Spinal cord (tissue), 10 donors: ENCODE measurements around the gene GRP. TPM values are rescaled to one million over a fixed set of nuclear protein-coding genes. Genes with fewer than 3 reads are reported as not detected.

Experiments used
- DNase-seq, 6 donors: peaks; one replicate each; pipeline versions ENCODE4 v3.0.0 to v3.0.0-alpha.2; 2013 to 2015; ENCODE audit warnings: low spot score in 6 of 6, low read depth in 4 of 6
- H3K27ac ChIP-seq: one replicate; pipeline ENCODE4 v1.5.1; 2013; ENCODE audit warnings: low read depth, low read length, control low read depth
- H3K27me3 ChIP-seq: one replicate; pipeline ENCODE4 v1.6.1; 2013; ENCODE audit warnings: low read length; ENCODE audit not compliant: control insufficient read depth, insufficient read depth
- H3K36me3 ChIP-seq: one replicate; pipeline ENCODE4 v1.6.1; 2013; ENCODE audit warnings: low read length; ENCODE audit not compliant: control insufficient read depth, insufficient read depth
- H3K4me1 ChIP-seq: one replicate; pipeline ENCODE4 v1.6.1; 2013; ENCODE audit warnings: low read length; ENCODE audit not compliant: control insufficient read depth, insufficient read depth
- H3K4me3 ChIP-seq: one replicate; pipeline ENCODE4 v1.5.1; 2013; ENCODE audit warnings: low read depth, low read length, control low read depth
- H3K9me3 ChIP-seq: one replicate; pipeline ENCODE4 v1.6.1; 2013; ENCODE audit warnings: low read length; ENCODE audit not compliant: control insufficient read depth, insufficient read depth
- WGBS: methylation state at CpG from one replicate; pipeline ENCODE4 v1.1.5; 2013; ENCODE audit warnings: missing lambda C conversion rate; ENCODE audit not compliant: insufficient coverage; 5-methylcytosine and 5-hydroxymethylcytosine counted together
- polyA plus RNA-seq, 2 donors: library from polyadenylated mRNA; unstranded; fragments of 120-200 nt; gene quantifications; one replicate each; pipeline ENCODE4 v1.2.1, GENCODE V29; 2013; ENCODE audit not compliant: insufficient read length in 2 of 2
- total RNA-seq, 2 donors: library from RNA; depleted of rRNA in 1 of 2; stranded (reverse); fragments of 120-200 nt in 1 of 2; fragments of >200 nt in 1 of 2; gene quantifications; one replicate each; pipeline versions ENCODE4 v1.2.3 to v1.2.4, GENCODE V29; 2013 to 2014
- donor health status: healthy.

The GRP gene
- total and polyA plus RNA-seq, 4 donors, result 2.0 to 11.1 (median 7.3) TPM

DNA sequence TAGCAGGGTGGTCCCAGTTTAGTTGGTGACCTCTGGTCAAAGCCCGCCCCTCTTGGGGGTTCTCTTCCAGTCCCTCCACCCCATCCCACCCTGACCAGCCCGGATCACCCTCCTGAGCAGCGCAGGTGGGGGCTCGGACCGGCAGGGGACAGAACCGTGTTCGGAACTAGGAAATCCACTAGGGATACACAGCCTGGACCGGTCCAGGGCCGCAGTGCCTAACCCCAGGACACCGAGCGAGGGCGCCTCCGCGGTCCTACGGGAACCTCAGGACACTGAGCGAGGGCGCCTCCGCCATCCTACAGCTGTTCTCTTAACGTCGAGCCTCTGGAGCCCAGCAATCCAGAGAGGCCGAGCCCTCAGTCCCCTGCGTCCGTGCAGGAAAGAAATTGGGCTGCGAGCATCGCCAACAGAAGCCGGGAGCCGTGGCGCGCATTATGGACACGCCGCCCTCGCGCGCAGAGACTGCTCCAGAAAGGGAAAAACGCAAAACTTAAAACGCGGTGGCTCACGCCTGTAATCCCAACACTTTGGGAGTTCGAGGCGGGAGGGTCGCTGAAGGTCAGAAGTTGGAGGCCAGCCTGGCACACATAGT is 44.8 kb downstream of the GRP start:
- H3K9me3 ChIP-seq, result no peaks in the 10 kb centered on the region
- peaks cover 33% of the 10 kb centered on the region for H3K4me1 ChIP-seq
- no peak overlapping the region for H3K4me3 ChIP-seq
- no peak overlapping the region for H3K27ac ChIP-seq
- H3K27me3 ChIP-seq, result peaks cover 72% of the 10 kb centered on the region
- no peak for DNase-seq
- 2% methylated on average over 41 of the region's 41 CpGs for WGBS
- no peaks in the 10 kb centered on the region for H3K36me3 ChIP-seq

DNA sequence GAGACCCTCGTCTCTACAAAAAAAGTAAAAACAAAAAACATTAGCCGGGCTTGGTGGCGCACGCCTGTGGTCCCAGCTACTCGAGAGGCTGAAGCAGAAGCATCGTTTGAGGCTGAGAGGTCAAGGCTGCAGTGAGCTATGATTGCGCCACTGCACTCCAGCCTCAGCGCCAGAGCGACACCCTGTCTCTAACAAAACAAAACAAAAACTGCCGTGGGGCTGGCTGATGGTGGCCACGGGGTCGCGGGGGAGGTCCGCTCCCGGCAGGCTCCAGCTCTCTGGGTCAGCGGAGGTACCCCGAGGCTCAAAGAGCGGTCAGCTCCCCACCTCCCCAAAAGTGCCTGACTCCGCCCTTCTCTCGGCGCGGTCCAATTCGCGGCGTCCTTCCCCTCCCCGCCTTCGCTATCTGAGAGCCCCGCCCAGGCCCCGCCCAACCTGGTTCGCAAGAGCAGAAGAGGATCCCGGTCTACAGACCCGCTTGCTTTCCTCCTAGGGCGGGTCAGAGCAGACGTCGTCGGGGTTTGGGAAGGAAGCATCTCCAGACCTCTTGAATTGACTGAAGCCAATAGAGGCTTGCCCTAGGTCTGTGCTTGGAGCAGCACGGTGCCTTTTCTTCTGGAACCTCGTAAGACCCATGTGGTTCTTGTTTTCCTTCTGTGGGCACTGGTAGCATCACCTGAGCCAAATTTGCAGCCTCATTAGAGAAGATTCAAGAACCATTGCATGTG is 45.5 kb downstream of the GRP start:
- 1% methylated on average over 38 of the region's 38 CpGs for WGBS
- H3K4me1 ChIP-seq, result peaks cover 33% of the 10 kb centered on the region
- H3K4me3 ChIP-seq, result no peak overlapping the region
- DNase-seq, result no peak
- no peaks in the 10 kb centered on the region for H3K9me3 ChIP-seq
- peaks cover 78% of the 10 kb centered on the region for H3K27me3 ChIP-seq
- H3K36me3 ChIP-seq, result no peaks in the 10 kb centered on the region
- no peak overlapping the region for H3K27ac ChIP-seq

DNA sequence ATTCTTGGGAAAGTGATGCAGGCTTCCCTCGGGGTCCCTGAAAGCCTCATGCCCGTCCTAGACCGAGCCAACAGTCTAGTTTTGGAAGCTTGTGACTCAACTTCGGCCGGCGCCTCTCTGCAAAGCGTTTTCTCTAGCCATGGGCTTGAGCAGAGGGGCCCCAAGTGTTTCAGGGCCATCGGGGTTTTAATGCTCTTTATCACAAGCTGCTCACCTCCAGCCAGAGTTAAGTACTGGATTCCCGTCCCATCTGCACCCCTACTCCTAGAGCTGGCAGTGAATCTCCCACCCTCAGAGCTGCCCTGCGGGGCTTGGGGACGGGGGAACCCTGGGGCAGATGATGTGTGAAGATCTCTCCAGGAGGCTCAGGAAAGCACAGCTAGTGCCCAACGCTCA is 46.0 kb downstream of the GRP start:
- Histone ChIP-seq H3K4me3 (no peak overlapping the region), H3K4me1 (peaks cover 33% of the 10 kb centered on the region), H3K36me3 (no peaks in the 10 kb centered on the region), H3K27ac (no peak overlapping the region), H3K27me3 (peaks cover 84% of the 10 kb centered on the region), H3K9me3 (no peaks in the 10 kb centered on the region)
- WGBS, result 2% methylated on average over 9 of the region's 12 CpGs
- no peak for DNase-seq

DNA sequence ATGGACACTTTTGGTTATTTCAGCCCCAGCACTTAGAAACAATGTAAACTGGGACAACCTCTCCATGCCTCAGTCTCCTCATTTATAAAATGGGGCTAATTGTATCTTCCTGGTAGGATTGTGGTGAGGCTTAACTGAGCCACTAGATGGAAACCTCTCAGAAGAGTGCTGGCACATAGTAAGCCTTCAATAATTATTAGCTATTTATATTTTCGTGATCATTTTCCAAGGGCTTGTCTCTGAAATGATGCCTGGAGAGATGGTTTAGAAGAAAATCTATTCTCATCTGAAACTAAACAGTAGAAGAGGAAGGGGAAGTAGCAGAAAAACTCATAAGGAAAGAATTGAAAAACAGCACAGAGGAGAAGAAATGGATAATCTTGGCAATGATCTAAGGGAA is 46.5 kb downstream of the GRP start:
- Histone ChIP-seq H3K9me3 (no peaks in the 10 kb centered on the region), H3K4me1 (peaks cover 33% of the 10 kb centered on the region), H3K27ac (no peak overlapping the region), H3K27me3 (peaks cover 89% of the 10 kb centered on the region), H3K4me3 (no peak overlapping the region), H3K36me3 (no peaks in the 10 kb centered on the region)
- DNase-seq, result no peak
- no CpG with 5 or more reads among the region's 1 CpG for WGBS

DNA sequence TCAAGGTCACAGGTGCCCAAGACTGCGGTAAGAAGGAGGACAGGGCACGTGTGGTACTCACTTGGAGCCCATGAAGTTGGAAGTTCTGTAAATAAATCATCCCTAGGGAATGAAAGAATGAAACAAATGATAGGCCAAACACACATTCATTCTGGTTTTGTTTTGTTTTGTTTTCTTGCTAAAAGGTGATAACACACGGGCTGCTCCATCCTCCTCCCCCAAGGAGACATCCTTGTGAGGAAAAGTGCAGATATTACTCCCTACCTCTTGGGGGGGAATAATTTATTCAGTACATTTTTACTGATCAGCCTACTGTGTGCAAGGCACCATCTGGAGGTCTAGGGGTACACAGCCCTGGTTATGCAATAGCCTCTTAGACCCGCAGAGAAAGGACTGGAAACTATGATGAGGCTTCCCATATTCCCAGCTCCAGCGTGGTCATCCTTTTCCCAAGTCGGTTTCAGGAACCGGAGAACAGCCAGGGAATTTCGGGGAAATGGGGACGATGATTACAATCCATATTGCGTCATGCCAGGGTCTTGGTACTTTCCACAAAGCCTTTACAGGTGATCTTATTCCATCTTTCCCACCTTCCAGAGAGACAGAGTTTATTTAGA is 47.0 kb downstream of the GRP start:
- H3K4me3 ChIP-seq, result no peak overlapping the region
- peaks cover 36% of the 10 kb centered on the region for H3K4me1 ChIP-seq
- no peak overlapping the region for H3K27ac ChIP-seq
- no peak for DNase-seq
- H3K9me3 ChIP-seq, result no peaks in the 10 kb centered on the region
- no peaks in the 10 kb centered on the region for H3K36me3 ChIP-seq
- WGBS, result 8% methylated on average over 8 of the region's 10 CpGs
- H3K27me3 ChIP-seq, result peaks cover 94% of the 10 kb centered on the region

DNA sequence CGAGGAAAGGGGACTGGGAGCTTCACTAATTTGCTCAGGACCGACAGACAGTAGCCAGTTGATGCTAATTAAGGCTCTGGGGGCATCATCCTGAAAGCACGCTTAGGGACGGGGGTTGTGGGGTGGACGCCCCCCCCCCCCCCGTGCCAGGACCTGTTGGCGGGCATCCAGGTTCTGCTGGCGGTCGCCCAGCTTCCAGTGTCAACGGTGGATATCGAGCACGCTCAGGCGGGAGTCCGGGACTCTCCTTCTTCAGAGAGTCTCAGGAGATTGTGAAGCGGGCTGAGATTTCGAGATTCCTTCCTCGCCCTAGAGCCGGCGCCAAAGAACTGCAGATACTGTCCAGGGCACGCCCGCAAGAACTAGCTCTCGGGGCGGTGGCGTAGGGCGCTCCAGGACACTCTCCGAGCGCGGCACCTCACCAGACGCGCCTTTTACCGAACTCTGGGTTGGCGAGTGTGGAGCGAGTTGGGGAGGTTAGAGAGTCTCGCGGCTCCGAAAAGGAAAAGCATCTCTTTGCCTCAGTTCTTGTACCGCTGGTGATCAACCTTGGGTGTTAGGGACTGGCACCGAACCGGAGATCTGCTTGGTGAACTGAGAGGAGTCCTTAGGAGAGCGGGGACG is 47.7 kb downstream of the GRP start:
- H3K36me3 ChIP-seq, result no peaks in the 10 kb centered on the region
- peaks cover 98% of the 10 kb centered on the region for H3K27me3 ChIP-seq
- no peak for DNase-seq
- no peak overlapping the region for H3K27ac ChIP-seq
- H3K9me3 ChIP-seq, result no peaks in the 10 kb centered on the region
- under 1% methylated on average over 40 of the region's 41 CpGs for WGBS
- peaks cover 42% of the 10 kb centered on the region for H3K4me1 ChIP-seq
- H3K4me3 ChIP-seq, result no peak overlapping the region

DNA sequence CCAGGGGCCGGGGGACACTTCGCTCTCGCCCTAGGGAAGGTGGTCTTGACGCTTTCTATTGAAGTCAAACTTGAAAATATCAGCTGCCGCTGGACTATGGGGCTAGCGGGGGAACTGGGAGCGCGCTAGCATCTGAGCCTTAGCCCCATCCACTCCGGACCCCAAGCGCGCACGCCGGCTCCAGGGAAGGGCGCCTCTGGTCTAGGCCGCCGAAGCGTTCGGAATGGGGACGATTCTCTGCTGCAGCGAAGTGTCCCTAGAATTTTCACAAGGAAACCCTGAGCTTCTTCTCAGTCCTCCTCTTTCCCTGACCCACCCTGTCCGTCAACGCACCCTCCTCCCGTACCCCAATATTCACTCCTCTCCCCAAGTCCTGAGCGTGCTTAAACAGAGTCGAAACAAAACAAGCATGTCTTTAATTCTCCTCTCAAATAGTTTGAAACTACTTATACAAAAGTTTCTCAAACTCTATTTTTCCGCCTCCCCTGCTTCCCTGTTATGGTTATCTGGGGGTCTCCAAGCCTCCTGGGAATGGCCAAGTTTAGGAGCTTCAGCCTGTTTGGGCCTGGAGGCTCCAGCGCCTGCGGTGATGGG is 48.3 kb downstream of the GRP start:
- no peak overlapping the region for H3K4me3 ChIP-seq
- no peaks in the 10 kb centered on the region for H3K36me3 ChIP-seq
- DNase-seq, result no peak
- H3K9me3 ChIP-seq, result no peaks in the 10 kb centered on the region
- 3% methylated on average over 27 of the region's 28 CpGs for WGBS
- peaks cover 99% of the 10 kb centered on the region for H3K27me3 ChIP-seq
- H3K27ac ChIP-seq, result no peak overlapping the region
- peaks cover 47% of the 10 kb centered on the region for H3K4me1 ChIP-seq

DNA sequence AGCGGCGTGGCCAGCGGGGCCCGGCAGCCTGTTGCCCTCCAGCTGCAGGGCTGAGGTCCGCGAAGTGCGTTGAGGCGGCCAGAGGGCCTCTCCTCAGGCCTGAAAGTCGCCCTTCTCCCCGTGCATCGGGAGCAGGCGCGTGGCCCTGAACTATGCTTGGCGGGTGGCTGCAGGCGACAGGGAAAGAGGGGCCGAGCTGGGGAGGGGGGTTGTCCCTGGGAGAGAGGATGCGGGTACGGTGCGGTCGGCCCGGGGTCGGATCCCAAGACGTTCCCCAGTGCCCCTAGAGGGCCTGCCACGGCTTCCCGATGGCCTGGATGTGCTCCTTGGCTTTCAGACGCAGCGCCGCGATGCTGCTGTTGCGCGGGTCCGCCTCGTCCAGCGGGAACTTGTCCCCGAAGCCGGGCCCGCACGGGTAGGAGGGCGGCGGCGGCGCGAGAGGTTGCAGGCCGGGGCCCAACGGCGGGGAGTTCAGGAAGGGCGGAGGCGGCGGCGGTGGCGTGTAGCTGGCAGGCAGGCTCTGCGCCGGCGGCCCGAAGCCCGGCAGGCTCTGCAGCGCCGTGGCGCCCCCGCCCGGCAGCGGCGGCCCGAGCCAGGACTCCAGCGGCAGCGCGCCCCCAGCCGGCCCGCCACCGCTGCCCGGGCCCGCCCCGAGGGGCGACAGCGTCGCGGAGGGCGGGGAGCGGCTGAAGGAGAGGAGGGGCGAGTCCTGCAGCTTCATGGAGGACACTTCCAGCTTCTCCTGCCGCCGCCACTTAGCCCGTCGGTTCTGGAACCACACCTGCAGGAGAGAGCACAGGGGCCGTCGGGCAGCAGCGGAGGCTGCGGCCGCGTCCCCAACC is 49.0 kb downstream of the GRP start:
- peak overlapping the region; percentile 6 for H3K4me3 ChIP-seq
- peak in 2 of 6 donors; percentile 26 to 45 for DNase-seq
- under 1% methylated on average over 89 of the region's 90 CpGs for WGBS
- H3K36me3 ChIP-seq, result no peaks in the 10 kb centered on the region
- H3K4me1 ChIP-seq, result peaks cover 54% of the 10 kb centered on the region
- peaks cover 99% of the 10 kb centered on the region for H3K27me3 ChIP-seq
- no peak overlapping the region for H3K27ac ChIP-seq
- H3K9me3 ChIP-seq, result no peaks in the 10 kb centered on the region
